GM12878 (cell line): Measurements from ENCODE around the gene SIGLECL1. TPM values are rescaled to one million over a fixed set of nuclear protein-coding genes. Genes with fewer than 3 reads are reported as not detected.

ENCODE experiments used
- ATAC-seq: fragments of 200-7000 bp; cut with Tn5 transposase; 3 replicates; pipeline ENCODE4 v1.9.1; 2020; ENCODE audit warnings: mild to moderate bottlenecking, moderate library complexity
- BruUV-seq: library from RNA; stranded (reverse); fragments of 400-500 nt; replicated peaks from 2 replicates; lab custom pipeline; 2021; lab: Mats Ljungman, UMichigan
- CTCF ChIA-PET: fragments of 300-600 bp; sonication (Branson Sonifier 250); formaldehyde crosslinking; extraction: SDS; loops from one replicate; lab custom pipeline; 2021; ENCODE audit warnings: inconsistent platforms; lab: Yijun Ruan, JAX
- POLR2A ChIA-PET: fragments of 350-600 bp; formaldehyde crosslinking; extraction: SDS; loops from one replicate; lab custom pipeline; 2021; ENCODE audit warnings: inconsistent platforms; lab: Charles Lee
- RAD21 ChIA-PET: fragments of 300-600 bp; sonication (Branson Sonifier 250); formaldehyde crosslinking; loops from one replicate; lab custom pipeline; 2023; ENCODE audit warnings: antibody characterized with exemption; ENCODE audit not compliant: unreplicated experiment; lab: Charles Lee
- SMC1A ChIA-PET: fragments of 300-600 bp; sonication (Branson Sonifier 250); formaldehyde crosslinking; loops from one replicate; lab custom pipeline; 2023; ENCODE audit not compliant: unreplicated experiment, uncharacterized antibody; lab: Charles Lee
- DNase-seq: peaks from one replicate; pipeline ENCODE4 v3.0.0-alpha.2; 2011; ENCODE audit warnings: low read depth, low spot score
- FAIRE-seq: peaks from 3 replicates; lab custom pipeline; 2011; peaks lifted over from hg19 to GRCh38; lab: Jason Lieb, UNC
- H2AFZ ChIP-seq: 2 replicates; pipeline ENCODE4 v1.6.0; 2011; ENCODE audit warnings: low read depth, low read length, control low read depth; ENCODE audit not compliant: control insufficient read depth
- H3K27ac ChIP-seq: 2 replicates; pipeline ENCODE4 v1.5.1; 2011; ENCODE audit warnings: control low read depth; ENCODE audit not compliant: control insufficient read depth, insufficient read depth
- H3K27me3 ChIP-seq, 2 experiments: replicated peaks in 1 of 2; 2 replicates each; pipeline versions ENCODE4 v1.6.0 to v1.6.1; 2011; ENCODE audit warnings: low read length in 1 of 2; ENCODE audit not compliant: control insufficient read depth in 2 of 2, insufficient read depth in 2 of 2
- H3K36me3 ChIP-seq, 2 experiments: 2 replicates each; pipeline ENCODE4 v1.5.1; 2011; ENCODE audit warnings: low read length in 1 of 2; ENCODE audit not compliant: control insufficient read depth in 2 of 2, insufficient read depth in 2 of 2
- H3K4me1 ChIP-seq: 2 replicates; pipeline ENCODE4 v1.6.1; 2011; ENCODE audit warnings: mild to moderate bottlenecking, low read length, moderate library complexity, mixed read lengths; ENCODE audit not compliant: control insufficient read depth, insufficient read depth
- H3K4me2 ChIP-seq: 2 replicates; pipeline ENCODE4 v1.6.0; 2011; ENCODE audit warnings: control low read depth; ENCODE audit not compliant: control insufficient read depth, insufficient read depth
- H3K4me3 ChIP-seq: fragments of 200-600 bp; sonication (generic); 2 replicates; pipeline ENCODE4 v1.5.1; 2016
- H3K79me2 ChIP-seq: 2 replicates; pipeline ENCODE4 v1.6.0; 2011; ENCODE audit warnings: low read length; ENCODE audit not compliant: control insufficient read depth, insufficient read depth
- H3K9ac ChIP-seq: 2 replicates; pipeline ENCODE4 v1.8.0; 2011; ENCODE audit warnings: low read length, control low read depth, mixed read lengths; ENCODE audit not compliant: control insufficient read depth, insufficient read depth
- H3K9me3 ChIP-seq: replicated peaks from 3 replicates; pipeline ENCODE4 v1.5.1; 2011; ENCODE audit warnings: mild to moderate bottlenecking, low read length; ENCODE audit not compliant: control insufficient read depth, insufficient read depth
- H4K20me1 ChIP-seq: 2 replicates; pipeline ENCODE4 v1.6.0; 2011; ENCODE audit not compliant: control insufficient read depth, insufficient read depth
- BCL11A ChIP-seq: IDR thresholded peaks from 2 replicates; pipeline ENCODE4 v1.6.1; 2011; ENCODE audit warnings: low read depth, low read length
- E4F1 ChIP-seq: fragments of 450-650 bp; IDR thresholded peaks from 2 replicates; pipeline ENCODE4 v1.6.1; 2018; ENCODE audit warnings: borderline replicate concordance, mild to moderate bottlenecking; ENCODE audit not compliant: partially characterized antibody
- EP300 ChIP-seq, 2 experiments: fragments of 150-350 bp in 1 of 2; IDR thresholded peaks; 2 replicates each; pipeline ENCODE4 v1.6.1; 2011 to 2012; ENCODE audit warnings: low read depth in 2 of 2, low read length in 2 of 2, borderline replicate concordance in 1 of 2, improper control_type of control experiment in 1 of 2, inconsistent platforms in 1 of 2; ENCODE audit not compliant: control insufficient read depth in 1 of 2
- GATAD2B ChIP-seq: fragments of 450-650 bp; conservative IDR thresholded peaks from 2 replicates; pipeline ENCODE4 v1.6.1; 2017; ENCODE audit warnings: low read depth, mild to moderate bottlenecking, moderate library complexity
- IRF4 ChIP-seq: IDR thresholded peaks from 2 replicates; pipeline ENCODE4 v1.6.1; 2011; ENCODE audit warnings: low read depth, low read length
- MEF2A ChIP-seq: IDR thresholded peaks from 2 replicates; pipeline ENCODE4 v1.6.1; 2011; ENCODE audit warnings: low read depth, mild to moderate bottlenecking, low read length, moderate library complexity; ENCODE audit not compliant: insufficient read depth
- POLR2AphosphoS5 ChIP-seq: IDR thresholded peaks from 2 replicates; pipeline ENCODE4 v1.6.1; 2011; ENCODE audit warnings: mild to moderate bottlenecking, low read length, inconsistent platforms
- RUNX3 ChIP-seq: IDR thresholded peaks from 2 replicates; pipeline ENCODE4 v1.6.1; 2012; ENCODE audit warnings: low read length, inconsistent platforms
- SIX5 ChIP-seq: IDR thresholded peaks from 2 replicates; pipeline ENCODE4 v1.6.1; 2011; ENCODE audit warnings: mild to moderate bottlenecking, low read depth, low read length, moderate library complexity; ENCODE audit not compliant: severe bottlenecking
- SPI1 ChIP-seq: IDR thresholded peaks from 2 replicates; pipeline ENCODE4 v1.6.1; 2011; ENCODE audit warnings: low read depth, mild to moderate bottlenecking, low read length, moderate library complexity, borderline replicate concordance; ENCODE audit not compliant: insufficient read depth
- STAT3 ChIP-seq: IDR thresholded peaks from 2 replicates; pipeline ENCODE4 v1.6.1; 2011; ENCODE audit warnings: low read depth, low read length, improper control_type of control experiment
- ZNF592 ChIP-seq: fragments of 450-650 bp; IDR thresholded peaks from 2 replicates; pipeline ENCODE4 v1.6.1; 2017; ENCODE audit warnings: mild to moderate bottlenecking, moderate library complexity
- WGBS: methylation state at CpG from one replicate; pipeline ENCODE4 v1.1.6; 2016; ENCODE audit warnings: low lambda C conversion rate; ENCODE audit not compliant: insufficient replicate concordance, insufficient coverage; ENCODE audit errors: missing lambda C conversion rate; 5-methylcytosine and 5-hydroxymethylcytosine counted together
- in situ Hi-C: fragments of 300-500 bp; cut with MboI; formaldehyde crosslinking; loops from 9 replicates; pipeline ENCODE4 v1.14.3; 2018; ENCODE audit warnings: mixed read lengths
- intact Hi-C: fragments of 100-400 bp; cut with micrococcal nuclease; formaldehyde crosslinking; loops from one replicate; pipeline ENCODE4 v1.14.2; 2022; ENCODE audit not compliant: unreplicated experiment
- polyA plus RNA-seq, 11 experiments: library from polyadenylated mRNA; depleted of rRNA in 4 of 11; unstranded in 6 of 11; stranded (reverse) in 5 of 11; fragments of >200 nt; fragmentation: Nextera tagmentation in 4 of 11; fragmentation: Illumina TruSeq in 1 of 11; extraction: Ambion mirVana in 4 of 11; extraction: Trizol in 1 of 11; gene quantifications; 1 replicate in 1 of 11; 2 replicates in 10 of 11; pipeline versions ENCODE4 v1.2.1 to v1.2.3, GENCODE V29; 2011 to 2016; ENCODE audit warnings: inconsistent platforms in 2 of 11, missing spikeins in 2 of 11, low read depth in 1 of 11
- total RNA-seq, 4 experiments: library from RNA; depleted of rRNA in 3 of 4; stranded (reverse); fragments of >200 nt in 3 of 4; fragmentation: Illumina TruSeq in 1 of 4; extraction: Trizol in 1 of 4; gene quantifications; 2 replicates each; pipeline versions ENCODE4 v1.2.1 to v1.2.3, GENCODE V29; 2013 to 2021
- TF ChIP-seq, protein P1 (sequence below): IDR thresholded peaks from 2 replicates; pipeline ENCODE4 v1.6.1; 2011; ENCODE audit warnings: borderline replicate concordance, low read depth, mild to moderate bottlenecking, moderate library complexity, mixed read lengths, low read length; ENCODE audit not compliant: insufficient read depth; ENCODE audit errors: extremely low read length

SIGLECL1 gene
- total and polyA plus RNA-seq, 10 of the 15 experiments (the other 5 are each of a cell fraction or from before 2014, with no cell fraction given) = not detected

DNA sequence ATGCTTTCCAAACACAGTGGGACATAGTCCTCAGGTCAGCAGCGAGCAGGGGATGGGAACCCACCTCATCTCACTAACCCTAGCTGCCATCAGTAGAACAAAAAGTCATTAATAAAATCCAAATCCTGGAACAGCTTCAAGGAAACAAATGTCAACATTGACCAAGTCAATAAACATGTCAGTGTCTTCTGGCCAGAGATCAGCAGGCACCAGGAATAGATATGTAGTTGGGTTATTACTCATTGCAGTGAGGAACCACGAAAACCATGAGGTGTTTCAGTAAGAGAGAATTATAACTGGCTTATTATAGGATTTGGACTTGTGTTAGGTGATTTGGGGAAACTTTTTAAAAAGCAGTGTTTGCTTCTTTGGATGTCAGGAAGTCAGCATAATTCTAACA, 43.1 kb upstream of the SIGLECL1 start:
- H3K27me3 ChIP-seq = no peaks in the 10 kb centered on the region; a peak in 1 of 4 replicates
- H3K36me3 ChIP-seq = no peaks in the 10 kb centered on the region
- no peaks in the 10 kb centered on the region for H4K20me1 ChIP-seq
- no peaks in the 10 kb centered on the region for H3K9me3 ChIP-seq
- BruUV-seq = no TSS peak
- FAIRE-seq = no peak
- ChIA-PET CTCF (no interaction called here), RAD21 (no interaction called here), SMC1A (no interaction called here), POLR2A (no interaction called here)
- ATAC-seq = no peak
- in situ Hi-C loops = no loop called here
- no peak for DNase-seq
- H3K79me2 ChIP-seq = no peaks in the 10 kb centered on the region
- no peaks in the 10 kb centered on the region; the same call in 1 of the 2 replicates for H3K4me1 ChIP-seq
- no peak overlapping the region for H3K4me2 ChIP-seq
- no peak overlapping the region for H2AFZ ChIP-seq
- H3K9ac ChIP-seq = no peak overlapping the region
- H3K4me3 ChIP-seq = no peak overlapping the region
- intact Hi-C loops = no loop called here
- no peak overlapping the region for H3K27ac ChIP-seq
- WGBS = 3% methylated on average over 2 of the region's 2 CpGs
- TF ChIP-seq RUNX3 (peak; percentile 72), POLR2AphosphoS5 (no peak), STAT3 (no peak), MEF2A (peak; percentile 86), EP300 (IDR thresholded peaks at IDR 0.05; ENCODE audit: borderline replicate concordance in 1 of 2, control insufficient read depth in 1 of 2, low read depth in 2 of 2, low read length in 2 of 2) (no peak), GATAD2B (no peak), SIX5 (no peak), ZNF592 (no peak), BCL11A (0 out of 2 replicates have a peak, but pooled peaks have one; percentile 22), E4F1 (no peak), IRF4 (peak; percentile 76), SPI1 (0 out of 2 replicates have a peak, but pooled peaks have one; percentile 29)
- TF ChIP-seq, protein P1, sequence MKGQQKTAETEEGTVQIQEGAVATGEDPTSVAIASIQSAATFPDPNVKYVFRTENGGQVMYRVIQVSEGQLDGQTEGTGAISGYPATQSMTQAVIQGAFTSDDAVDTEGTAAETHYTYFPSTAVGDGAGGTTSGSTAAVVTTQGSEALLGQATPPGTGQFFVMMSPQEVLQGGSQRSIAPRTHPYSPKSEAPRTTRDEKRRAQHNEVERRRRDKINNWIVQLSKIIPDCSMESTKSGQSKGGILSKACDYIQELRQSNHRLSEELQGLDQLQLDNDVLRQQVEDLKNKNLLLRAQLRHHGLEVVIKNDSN = no peak
